Measurements from ENCODE around the gene MRPS18B.
A peak's percentile ranks its signal among the peaks of the same experiment; 100 is the strongest.
"Not testable (repeated sequence)": the region's sequence is repeated elsewhere in the genome, so short reads cannot be mapped to it uniquely, and the experiment has no call there.

Gene MRPS18B

DNA sequence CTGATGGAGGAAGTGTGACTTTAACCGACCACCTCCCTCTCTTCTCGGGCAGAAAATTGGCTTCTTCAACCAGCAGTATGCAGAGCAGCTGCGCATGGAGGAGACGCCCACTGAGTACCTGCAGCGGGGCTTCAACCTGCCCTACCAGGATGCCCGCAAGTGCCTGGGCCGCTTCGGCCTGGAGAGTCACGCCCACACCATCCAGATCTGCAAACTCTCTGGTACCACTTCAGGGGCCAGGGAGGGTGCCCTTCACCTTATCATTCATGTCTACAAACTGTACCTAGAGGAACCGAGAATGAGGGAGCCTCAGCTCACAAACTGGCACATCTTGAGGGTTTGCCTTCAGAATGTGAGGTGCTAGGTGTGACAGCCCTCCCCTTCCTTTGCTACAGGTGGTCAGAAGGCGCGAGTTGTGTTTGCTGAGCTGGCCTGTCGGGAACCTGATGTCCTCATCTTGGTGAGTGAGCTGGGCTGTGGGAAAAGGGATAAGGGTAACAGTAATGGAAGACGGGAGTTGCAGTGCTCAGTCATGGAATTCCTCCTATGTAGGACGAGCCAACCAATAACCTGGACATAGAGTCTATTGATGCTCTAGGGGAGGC lies 27.8 kb upstream of the MRPS18B start:
- Histone ChIP-seq H3K4me3 (ENCODE audit: low read depth in 1 of 2, low read length in 1 of 2) (no peak overlapping the region), H3K4me1 (ENCODE audit: control insufficient read depth in 1 of 2, insufficient read depth in 1 of 2, low read depth in 1 of 2, low read length in 1 of 2) (no peaks in the 10 kb centered on the region), H3K27me3 (no peaks in the 10 kb centered on the region), H3K36me3 (peaks cover 78% of the 10 kb centered on the region), H3K9me3 (no peaks in the 10 kb centered on the region), H3K27ac (no peak overlapping the region)
- TF ChIP-seq, protein P1, sequence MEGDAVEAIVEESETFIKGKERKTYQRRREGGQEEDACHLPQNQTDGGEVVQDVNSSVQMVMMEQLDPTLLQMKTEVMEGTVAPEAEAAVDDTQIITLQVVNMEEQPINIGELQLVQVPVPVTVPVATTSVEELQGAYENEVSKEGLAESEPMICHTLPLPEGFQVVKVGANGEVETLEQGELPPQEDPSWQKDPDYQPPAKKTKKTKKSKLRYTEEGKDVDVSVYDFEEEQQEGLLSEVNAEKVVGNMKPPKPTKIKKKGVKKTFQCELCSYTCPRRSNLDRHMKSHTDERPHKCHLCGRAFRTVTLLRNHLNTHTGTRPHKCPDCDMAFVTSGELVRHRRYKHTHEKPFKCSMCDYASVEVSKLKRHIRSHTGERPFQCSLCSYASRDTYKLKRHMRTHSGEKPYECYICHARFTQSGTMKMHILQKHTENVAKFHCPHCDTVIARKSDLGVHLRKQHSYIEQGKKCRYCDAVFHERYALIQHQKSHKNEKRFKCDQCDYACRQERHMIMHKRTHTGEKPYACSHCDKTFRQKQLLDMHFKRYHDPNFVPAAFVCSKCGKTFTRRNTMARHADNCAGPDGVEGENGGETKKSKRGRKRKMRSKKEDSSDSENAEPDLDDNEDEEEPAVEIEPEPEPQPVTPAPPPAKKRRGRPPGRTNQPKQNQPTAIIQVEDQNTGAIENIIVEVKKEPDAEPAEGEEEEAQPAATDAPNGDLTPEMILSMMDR (IDR thresholded peaks at IDR 0.05): no peak

DNA sequence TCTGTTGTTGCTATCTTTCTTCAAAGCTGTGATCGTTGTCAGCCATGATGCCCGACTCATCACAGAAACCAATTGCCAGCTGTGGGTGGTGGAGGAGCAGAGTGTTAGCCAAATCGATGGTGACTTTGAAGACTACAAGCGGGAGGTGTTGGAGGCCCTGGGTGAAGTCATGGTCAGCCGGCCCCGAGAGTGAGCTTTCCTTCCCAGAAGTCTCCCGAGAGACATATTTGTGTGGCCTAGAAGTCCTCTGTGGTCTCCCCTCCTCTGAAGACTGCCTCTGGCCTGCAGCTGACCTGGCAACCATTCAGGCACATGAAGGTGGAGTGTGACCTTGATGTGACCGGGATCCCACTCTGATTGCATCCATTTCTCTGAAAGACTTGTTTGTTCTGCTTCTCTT lies 27.1 kb upstream of the MRPS18B start:
- no peak overlapping the region for H3K27ac ChIP-seq
- peaks cover 74% of the 10 kb centered on the region for H3K36me3 ChIP-seq

DNA sequence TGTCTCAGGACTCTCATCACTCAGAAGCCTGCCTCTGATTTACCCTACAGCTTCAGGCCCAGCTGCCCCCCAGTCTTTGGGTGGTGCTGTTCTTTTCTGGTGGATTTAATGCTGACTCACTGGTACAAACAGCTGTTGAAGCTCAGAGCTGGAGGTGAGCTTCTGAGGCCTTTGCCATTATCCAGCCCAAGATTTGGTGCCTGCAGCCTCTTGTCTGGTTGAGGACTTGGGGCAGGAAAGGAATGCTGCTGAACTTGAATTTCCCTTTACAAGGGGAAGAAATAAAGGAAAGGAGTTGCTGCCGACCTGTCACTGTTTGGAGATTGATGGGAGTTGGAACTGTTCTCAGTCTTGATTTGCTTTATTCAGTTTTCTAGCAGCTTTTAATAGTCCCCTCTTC lies 26.6 kb upstream of the MRPS18B start:
- Histone ChIP-seq H3K27ac (no peak overlapping the region), H3K36me3 (peaks cover 69% of the 10 kb centered on the region), H3K4me1 (ENCODE audit: control insufficient read depth in 1 of 2, insufficient read depth in 1 of 2, low read depth in 1 of 2, low read length in 1 of 2) (no peaks in the 10 kb centered on the region)

More for the DNA sequence above, 27.1 kb upstream of the MRPS18B start:
- H3K27me3 ChIP-seq: no peaks in the 10 kb centered on the region
- TF ChIP-seq, protein P1 (IDR thresholded peaks at IDR 0.05): no peak
- no peak overlapping the region for H3K4me3 ChIP-seq (ENCODE audit: low read depth in 1 of 2, low read length in 1 of 2)
- H3K9me3 ChIP-seq: no peaks in the 10 kb centered on the region
- H3K4me1 ChIP-seq (ENCODE audit: control insufficient read depth in 1 of 2, insufficient read depth in 1 of 2, low read depth in 1 of 2, low read length in 1 of 2): no peaks in the 10 kb centered on the region

DNA sequence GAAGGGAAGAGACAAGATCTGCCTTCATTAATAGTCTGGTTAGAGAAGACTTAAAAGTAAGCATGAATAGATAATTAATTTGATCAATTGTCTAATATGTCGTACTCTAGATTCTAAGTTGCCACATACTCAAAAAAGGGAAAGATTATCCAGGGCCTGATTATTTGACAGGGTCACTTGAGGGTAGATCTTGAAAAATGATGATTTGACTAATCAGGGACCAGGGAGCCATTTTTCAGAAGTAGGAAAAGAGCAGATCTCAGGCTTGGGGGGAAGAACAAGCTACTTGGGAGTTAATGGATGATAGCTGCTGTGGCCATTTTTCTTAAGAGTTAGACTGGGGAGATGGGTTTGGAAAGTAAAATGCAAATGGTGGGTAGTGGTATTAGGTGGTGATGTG lies 25.4 kb upstream of the MRPS18B start:
- Histone ChIP-seq H3K27me3 (no peaks in the 10 kb centered on the region), H3K27ac (no peak overlapping the region), H3K36me3 (peaks cover 56% of the 10 kb centered on the region), H3K9me3 (no peaks in the 10 kb centered on the region), H3K4me1 (ENCODE audit: control insufficient read depth in 1 of 2, insufficient read depth in 1 of 2, low read depth in 1 of 2, low read length in 1 of 2) (no peaks in the 10 kb centered on the region), H3K4me3 (ENCODE audit: low read depth in 1 of 2, low read length in 1 of 2) (no peak overlapping the region)
- TF ChIP-seq, protein P1 (IDR thresholded peaks at IDR 0.05): no peak

More for the DNA sequence above, 26.6 kb upstream of the MRPS18B start:
- no peak overlapping the region for H3K4me3 ChIP-seq (ENCODE audit: low read depth in 1 of 2, low read length in 1 of 2)
- TF ChIP-seq, protein P1 (IDR thresholded peaks at IDR 0.05): no peak
- no peaks in the 10 kb centered on the region for H3K27me3 ChIP-seq
- no peaks in the 10 kb centered on the region for H3K9me3 ChIP-seq

DNA sequence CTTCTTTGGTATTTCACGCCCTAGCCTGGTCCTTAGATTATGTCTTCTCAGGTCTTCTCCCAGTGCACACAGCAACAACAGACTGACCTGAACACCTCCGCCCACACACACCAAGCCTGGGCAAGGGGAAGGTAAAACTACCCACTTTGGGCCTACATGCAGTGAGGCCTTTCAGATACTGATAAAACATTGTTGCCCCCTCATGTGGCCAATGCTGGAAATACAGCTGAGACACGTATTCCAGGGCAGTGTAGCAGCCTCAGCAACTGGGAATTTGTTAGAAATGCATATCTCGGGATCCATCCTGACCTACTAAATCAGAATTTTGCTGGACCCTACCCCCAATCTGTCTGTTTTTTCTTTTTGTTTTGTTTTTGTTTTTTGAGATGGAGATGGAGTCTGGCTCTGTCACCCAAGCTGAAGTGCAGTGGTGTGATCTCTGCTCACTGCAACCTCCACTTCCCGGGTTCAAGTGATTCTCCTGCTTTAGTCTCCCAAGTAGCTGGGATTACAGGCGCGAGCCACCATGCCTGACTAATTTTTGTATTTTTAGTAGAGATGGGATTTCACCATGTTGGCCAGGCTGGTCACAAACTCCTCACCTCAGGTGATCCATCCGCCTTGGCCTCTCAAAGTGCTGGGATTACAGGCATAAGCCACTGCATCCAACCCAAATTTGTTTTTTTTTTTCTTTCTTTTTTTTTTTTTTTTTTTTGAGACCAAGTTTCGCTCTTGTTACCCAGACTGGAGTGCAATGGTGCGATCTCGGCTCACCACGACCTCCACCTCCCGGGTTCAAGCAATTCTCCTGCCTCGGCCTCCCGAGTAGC lies 20.1 kb upstream of the MRPS18B start:
- H3K27me3 ChIP-seq; H3K4me3 ChIP-seq (ENCODE audit: low read depth in 1 of 2, low read length in 1 of 2); H3K4me1 ChIP-seq (ENCODE audit: control insufficient read depth in 1 of 2, insufficient read depth in 1 of 2, low read depth in 1 of 2, low read length in 1 of 2); H3K9me3 ChIP-seq; H3K27ac ChIP-seq: not testable (repeated sequence)
- H3K36me3 ChIP-seq: peaks cover 48% of the 10 kb centered on the region
- TF ChIP-seq, protein P1 (IDR thresholded peaks at IDR 0.05): peak; percentile 92
